ENCODE data around the gene DLK1. TPM values are rescaled to one million over a fixed set of nuclear protein-coding genes. Genes with fewer than 3 reads are reported as not detected.

Gene DLK1
- total and polyA plus RNA-seq, 2 of the 4 experiments (the other 2 are of a cell fraction) = under 0.01 to 0.07 TPM

DNA sequence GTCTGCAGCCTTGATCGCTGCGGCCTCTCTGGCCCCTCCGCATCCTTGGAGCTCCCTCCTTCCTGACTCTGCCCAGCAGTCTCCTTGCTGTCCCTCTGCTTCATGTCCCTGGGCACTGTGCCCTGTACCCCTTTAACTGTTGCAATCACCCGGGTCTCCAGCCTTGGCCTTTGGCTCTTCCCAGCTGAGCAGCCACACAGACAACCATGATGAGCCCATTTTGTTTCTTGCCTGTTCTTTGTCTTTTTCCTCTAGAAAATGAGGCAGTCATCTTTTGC lies 58.6 kb downstream of the DLK1 start:
- Histone ChIP-seq H3K18ac (ENCODE audit: low read depth, low read length) (no peak overlapping the region), H4K8ac (ENCODE audit: low read depth in 2 of 2, low read length in 2 of 2) (no peak overlapping the region), H3K36me3 (ENCODE audit: control insufficient read depth, insufficient read depth, low read length) (no peaks in the 10 kb centered on the region), H2BK15ac (ENCODE audit: low read depth, low read length) (no peak overlapping the region), H3K79me1 (ENCODE audit: low read depth in 1 of 2, low read length in 2 of 2) (no peaks in the 10 kb centered on the region), H2AK5ac (ENCODE audit: low read depth, low read length) (no peak overlapping the region), H2AFZ (replicated peaks; ENCODE audit: low read length, poor library complexity) (no peak overlapping the region), H3K56ac (ENCODE audit: extremely low read depth, insufficient read depth, low read length) (no peak overlapping the region), H3K4me3 (ENCODE audit: insufficient read depth, low read depth, low read length) (no peak overlapping the region), H3K4me1 (ENCODE audit: control insufficient read depth, insufficient read depth, low read length) (no peaks in the 10 kb centered on the region), H3K23ac (ENCODE audit: low read depth, low read length) (no peak overlapping the region), H3K9me1 (ENCODE audit: insufficient read depth, low read length) (no peaks in the 10 kb centered on the region), H3K9ac (ENCODE audit: low read depth, low read length) (no peak overlapping the region), H2AK9ac (replicated peaks; ENCODE audit: low read depth, low read length, poor library complexity) (no peak overlapping the region), H3K4ac (ENCODE audit: low read depth, low read length) (no peak overlapping the region), H3K4me2 (ENCODE audit: low read depth, low read length) (no peak overlapping the region), H3K27me3 (ENCODE audit: control insufficient read depth, insufficient read depth, low read length) (peaks cover 48% of the 10 kb centered on the region), H2BK5ac (ENCODE audit: low read depth, low read length, poor library complexity, severe bottlenecking) (no peak overlapping the region), H3K27ac (ENCODE audit: insufficient read depth, low read length) (no peak overlapping the region), H2BK120ac (ENCODE audit: low read depth, low read length) (no peak overlapping the region), H4K20me1 (ENCODE audit: insufficient read depth, low read length) (no peaks in the 10 kb centered on the region), H4K5ac (ENCODE audit: low read depth, low read length) (no peak overlapping the region), H3K14ac (replicated peaks; ENCODE audit: low read depth, low read length) (no peak overlapping the region), H2BK20ac (ENCODE audit: low read depth, low read length) (no peak overlapping the region), H3K9me3 (ENCODE audit: control insufficient read depth, insufficient read depth, low read length) (no peaks in the 10 kb centered on the region), H4K91ac (ENCODE audit: insufficient read depth, low read depth, low read length) (no peak overlapping the region)
- no TSS peak for BruUV-seq (replicated peaks)
- CTCF ChIA-PET = no interaction called here
- intact Hi-C loops (cut with micrococcal nuclease) (no loop called here), dilution Hi-C loops (cut with HindIII; ENCODE audit: low sequenced_read_pairs, unreplicated experiment) (no loop called here), in situ Hi-C loops (cut with MboI; ENCODE audit: low sequenced_read_pairs) (no loop called here)
- ATAC-seq (ENCODE audit: low read depth) (no peak), DNase-seq (no peak)
- POLR2A ChIA-PET (ENCODE audit: unreplicated experiment) = no interaction called here
- WGBS, 2 experiments (ENCODE audit: extremely low coverage in 2 of 2, insufficient read length in 1 of 2) = 93% methylated on average over 3 of the region's 4 CpGs; no CpG with 5 or more reads in 1 of the 2 experiments
- TF ChIP-seq RCOR1 (IDR thresholded peaks at IDR 0.05; ENCODE audit: insufficient replicate concordance, low read length) (no peak), FOS (IDR thresholded peaks at IDR 0.05; ENCODE audit: low read depth, low read length) (no peak), MAZ (IDR thresholded peaks at IDR 0.05; ENCODE audit: borderline replicate concordance, low read depth, low read length) (no peak), BHLHE40 (IDR thresholded peaks at IDR 0.05; ENCODE audit: low read depth, low read length) (no peak), MAFK (IDR thresholded peaks at IDR 0.05; ENCODE audit: low read depth, low read length) (no peak), RAD21 (IDR thresholded peaks at IDR 0.05; ENCODE audit: low read length) (no peak), CHD1 (IDR thresholded peaks at IDR 0.05; ENCODE audit: low read depth, low read length) (no peak), SMC3 (IDR thresholded peaks at IDR 0.05; ENCODE audit: low read depth, low read length) (no peak), NFE2L2 (IDR thresholded peaks at IDR 0.05; ENCODE audit: low read depth, low read length) (no peak), POLR2A (IDR thresholded peaks at IDR 0.05; ENCODE audit: low read depth, low read length) (no peak), CEBPB (IDR thresholded peaks at IDR 0.05; ENCODE audit: low read depth, low read length) (no peak), RFX5 (IDR thresholded peaks at IDR 0.05; ENCODE audit: low read depth, low read length) (no peak), MXI1 (IDR thresholded peaks at IDR 0.05; ENCODE audit: borderline replicate concordance, low read depth, low read length) (no peak)
- TF ChIP-seq, protein P1, sequence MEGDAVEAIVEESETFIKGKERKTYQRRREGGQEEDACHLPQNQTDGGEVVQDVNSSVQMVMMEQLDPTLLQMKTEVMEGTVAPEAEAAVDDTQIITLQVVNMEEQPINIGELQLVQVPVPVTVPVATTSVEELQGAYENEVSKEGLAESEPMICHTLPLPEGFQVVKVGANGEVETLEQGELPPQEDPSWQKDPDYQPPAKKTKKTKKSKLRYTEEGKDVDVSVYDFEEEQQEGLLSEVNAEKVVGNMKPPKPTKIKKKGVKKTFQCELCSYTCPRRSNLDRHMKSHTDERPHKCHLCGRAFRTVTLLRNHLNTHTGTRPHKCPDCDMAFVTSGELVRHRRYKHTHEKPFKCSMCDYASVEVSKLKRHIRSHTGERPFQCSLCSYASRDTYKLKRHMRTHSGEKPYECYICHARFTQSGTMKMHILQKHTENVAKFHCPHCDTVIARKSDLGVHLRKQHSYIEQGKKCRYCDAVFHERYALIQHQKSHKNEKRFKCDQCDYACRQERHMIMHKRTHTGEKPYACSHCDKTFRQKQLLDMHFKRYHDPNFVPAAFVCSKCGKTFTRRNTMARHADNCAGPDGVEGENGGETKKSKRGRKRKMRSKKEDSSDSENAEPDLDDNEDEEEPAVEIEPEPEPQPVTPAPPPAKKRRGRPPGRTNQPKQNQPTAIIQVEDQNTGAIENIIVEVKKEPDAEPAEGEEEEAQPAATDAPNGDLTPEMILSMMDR (conservative IDR thresholded peaks at IDR 0.05; ENCODE audit: low read depth, low read length) = no peak
- TF ChIP-seq, protein P2, sequence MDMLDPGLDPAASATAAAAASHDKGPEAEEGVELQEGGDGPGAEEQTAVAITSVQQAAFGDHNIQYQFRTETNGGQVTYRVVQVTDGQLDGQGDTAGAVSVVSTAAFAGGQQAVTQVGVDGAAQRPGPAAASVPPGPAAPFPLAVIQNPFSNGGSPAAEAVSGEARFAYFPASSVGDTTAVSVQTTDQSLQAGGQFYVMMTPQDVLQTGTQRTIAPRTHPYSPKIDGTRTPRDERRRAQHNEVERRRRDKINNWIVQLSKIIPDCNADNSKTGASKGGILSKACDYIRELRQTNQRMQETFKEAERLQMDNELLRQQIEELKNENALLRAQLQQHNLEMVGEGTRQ (IDR thresholded peaks at IDR 0.05; ENCODE audit: low read depth, low read length) = no peak
- TF ChIP-seq, protein P3, sequence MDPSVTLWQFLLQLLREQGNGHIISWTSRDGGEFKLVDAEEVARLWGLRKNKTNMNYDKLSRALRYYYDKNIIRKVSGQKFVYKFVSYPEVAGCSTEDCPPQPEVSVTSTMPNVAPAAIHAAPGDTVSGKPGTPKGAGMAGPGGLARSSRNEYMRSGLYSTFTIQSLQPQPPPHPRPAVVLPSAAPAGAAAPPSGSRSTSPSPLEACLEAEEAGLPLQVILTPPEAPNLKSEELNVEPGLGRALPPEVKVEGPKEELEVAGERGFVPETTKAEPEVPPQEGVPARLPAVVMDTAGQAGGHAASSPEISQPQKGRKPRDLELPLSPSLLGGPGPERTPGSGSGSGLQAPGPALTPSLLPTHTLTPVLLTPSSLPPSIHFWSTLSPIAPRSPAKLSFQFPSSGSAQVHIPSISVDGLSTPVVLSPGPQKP (IDR thresholded peaks at IDR 0.05; ENCODE audit: borderline replicate concordance, low read depth, low read length) = no peak
